ENCODE measurements around the gene ILDR1.
"Not testable (repeated sequence)": the region's sequence is repeated elsewhere in the genome, so short reads cannot be mapped to it uniquely, and the experiment has no call there.

Gene ILDR1

DNA sequence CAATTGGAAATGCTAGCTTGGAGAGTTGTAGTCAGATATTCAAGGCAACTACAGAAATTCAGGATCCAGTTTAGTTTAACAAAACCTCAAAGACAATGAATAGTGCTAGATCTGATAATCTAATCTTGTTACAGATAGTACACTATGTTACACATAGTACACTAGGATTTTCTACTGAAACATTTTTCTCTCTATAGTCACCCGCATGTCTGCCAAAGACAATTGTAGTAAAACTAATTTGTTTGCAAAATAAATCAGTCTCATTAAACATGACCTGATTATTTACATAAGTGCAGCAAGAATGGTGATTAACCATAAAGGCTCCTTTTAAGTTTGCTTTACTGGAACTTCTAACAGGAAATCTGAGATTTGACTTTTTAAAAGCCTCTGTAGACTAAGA is 52.0 kb downstream of the ILDR1 start:
- Mint-ChIP-seq H3K27me3 (ENCODE audit: low read depth) (peaks cover 3% of the 10 kb centered on the region), H3K36me3 (ENCODE audit: low read depth) (peaks cover 28% of the 10 kb centered on the region), H3K9me3 (peaks cover 39% of the 10 kb centered on the region), H3K4me3 (no peak overlapping the region), H3K4me1 (ENCODE audit: low read depth) (peaks cover 16% of the 10 kb centered on the region), H3K27ac (no peak overlapping the region)
- DNase-seq (ENCODE audit: low spot score): no peak

GRCh38 chr3:121969631-121970030 is 52.4 kb downstream of the ILDR1 start:
- Mint-ChIP-seq H3K27ac (no peak overlapping the region), H3K4me3 (no peak overlapping the region), H3K9me3 (peaks cover 39% of the 10 kb centered on the region), H3K4me1 (ENCODE audit: low read depth) (peaks cover 16% of the 10 kb centered on the region), H3K36me3 (ENCODE audit: low read depth) (peaks cover 24% of the 10 kb centered on the region), H3K27me3 (ENCODE audit: low read depth) (peaks cover 5% of the 10 kb centered on the region)
- peak; percentile 13 for DNase-seq (ENCODE audit: low spot score)

- DNase-seq (ENCODE audit: low spot score): no peak
- peaks cover 48% of the 10 kb centered on the region for H3K9me3 Mint-ChIP-seq
- no peak overlapping the region for H3K4me3 Mint-ChIP-seq
- no peak overlapping the region for H3K27ac Mint-ChIP-seq
- no peaks in the 10 kb centered on the region for H3K4me1 Mint-ChIP-seq (ENCODE audit: low read depth)
- peaks cover 28% of the 10 kb centered on the region for H3K36me3 Mint-ChIP-seq (ENCODE audit: low read depth)
- peaks cover 7% of the 10 kb centered on the region for H3K27me3 Mint-ChIP-seq (ENCODE audit: low read depth)
Observed at GRCh38 chr3:121963608-121964007, 58.4 kb downstream of the ILDR1 start.

DNA sequence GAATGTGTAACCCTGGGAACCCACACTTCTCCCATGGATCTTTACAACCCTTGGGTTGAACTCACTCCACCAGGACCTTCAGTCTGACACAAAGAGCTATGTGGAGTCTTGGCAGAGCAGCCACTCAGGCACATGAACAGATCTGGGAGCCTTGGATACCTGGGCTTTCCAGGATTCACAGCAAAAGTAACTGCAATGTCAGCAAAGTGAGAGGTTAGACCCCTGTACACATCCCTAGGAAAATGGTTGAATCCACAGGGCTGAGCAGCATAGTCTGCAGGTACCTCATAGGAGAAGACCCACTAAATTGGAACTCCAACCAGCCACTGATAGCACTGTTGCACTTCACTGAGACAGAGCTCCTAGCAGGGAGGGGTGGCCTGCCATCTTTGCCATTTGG is 59.6 kb downstream of the ILDR1 start:
- peaks cover 7% of the 10 kb centered on the region for H3K27me3 Mint-ChIP-seq (ENCODE audit: low read depth)
- no peak overlapping the region for H3K27ac Mint-ChIP-seq
- no peaks in the 10 kb centered on the region for H3K4me1 Mint-ChIP-seq (ENCODE audit: low read depth)
- H3K36me3 Mint-ChIP-seq (ENCODE audit: low read depth): peaks cover 37% of the 10 kb centered on the region
- H3K4me3 Mint-ChIP-seq: no peak overlapping the region
- no peak for DNase-seq (ENCODE audit: low spot score)
- peaks cover 42% of the 10 kb centered on the region for H3K9me3 Mint-ChIP-seq

GRCh38 chr3:121961283-121961682 is 60.8 kb downstream of the ILDR1 start:
- Mint-ChIP-seq H3K4me1 (ENCODE audit: low read depth) (no peaks in the 10 kb centered on the region), H3K27me3 (ENCODE audit: low read depth) (peaks cover 6% of the 10 kb centered on the region), H3K27ac (no peak overlapping the region), H3K36me3 (ENCODE audit: low read depth) (peaks cover 39% of the 10 kb centered on the region), H3K9me3 (peaks cover 31% of the 10 kb centered on the region), H3K4me3 (no peak overlapping the region)
- DNase-seq (ENCODE audit: low spot score): no peak

DNA sequence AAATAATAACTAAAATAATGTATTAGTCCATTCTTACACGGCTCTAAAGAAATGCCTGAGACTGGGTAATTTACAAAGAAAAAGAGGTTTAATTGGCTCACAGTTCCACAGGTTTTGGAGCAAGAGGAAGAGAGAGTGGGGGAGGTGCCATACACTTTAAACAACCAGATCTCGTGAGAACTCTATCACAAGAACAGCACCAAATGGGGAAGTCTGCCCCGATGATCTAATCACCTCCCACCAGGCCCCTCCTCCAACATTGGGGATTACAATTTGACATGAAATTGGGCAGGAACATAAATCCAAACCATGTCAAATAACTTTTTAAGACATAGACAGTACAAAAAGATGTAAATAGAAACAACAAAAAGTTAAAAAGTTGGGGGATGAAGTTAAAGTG is 63.2 kb downstream of the ILDR1 start:
- Mint-ChIP-seq H3K4me3 (no peak overlapping the region), H3K27ac (no peak overlapping the region), H3K27me3 (ENCODE audit: low read depth) (no peaks in the 10 kb centered on the region), H3K4me1 (ENCODE audit: low read depth) (no peaks in the 10 kb centered on the region), H3K36me3 (ENCODE audit: low read depth) (peaks cover 44% of the 10 kb centered on the region), H3K9me3 (peaks cover 21% of the 10 kb centered on the region)
- no peak for DNase-seq (ENCODE audit: low spot score)

GRCh38 chr3:121957674-121958415 is 64.2 kb downstream of the ILDR1 start:
- Mint-ChIP-seq H3K36me3 (ENCODE audit: low read depth) (peaks cover 42% of the 10 kb centered on the region), H3K27me3 (ENCODE audit: low read depth) (no peaks in the 10 kb centered on the region), H3K4me3 (no peak overlapping the region)

GRCh38 chr3:121956363-121956762 is 65.7 kb downstream of the ILDR1 start:
- Mint-ChIP-seq H3K27me3 (ENCODE audit: low read depth) (no peaks in the 10 kb centered on the region), H3K4me3 (no peak overlapping the region), H3K9me3 (peaks cover 30% of the 10 kb centered on the region), H3K4me1 (ENCODE audit: low read depth) (no peaks in the 10 kb centered on the region), H3K36me3 (ENCODE audit: low read depth) (peaks cover 50% of the 10 kb centered on the region), H3K27ac (no peak overlapping the region)
- no peak for DNase-seq (ENCODE audit: low spot score)

More at GRCh38 chr3:121957674-121958415, 64.2 kb downstream of the ILDR1 start:
- DNase-seq (ENCODE audit: low spot score): no peak
- no peaks in the 10 kb centered on the region for H3K4me1 Mint-ChIP-seq (ENCODE audit: low read depth)
- H3K9me3 Mint-ChIP-seq: peaks cover 22% of the 10 kb centered on the region
- no peak overlapping the region for H3K27ac Mint-ChIP-seq

GRCh38 chr3:121951291-121951919 is 70.6 kb downstream of the ILDR1 start:
- H3K9me3 Mint-ChIP-seq: peaks cover 27% of the 10 kb centered on the region
- H3K27me3 Mint-ChIP-seq (ENCODE audit: low read depth): no peaks in the 10 kb centered on the region
- no peak overlapping the region for H3K4me3 Mint-ChIP-seq
- peaks cover 30% of the 10 kb centered on the region for H3K36me3 Mint-ChIP-seq (ENCODE audit: low read depth)
- H3K4me1 Mint-ChIP-seq (ENCODE audit: low read depth): no peaks in the 10 kb centered on the region
- no peak overlapping the region for H3K27ac Mint-ChIP-seq
- DNase-seq (ENCODE audit: low spot score): no peak

GRCh38 chr3:121948641-121949040 is 73.4 kb downstream of the ILDR1 start:
- Mint-ChIP-seq H3K9me3 (peaks cover 16% of the 10 kb centered on the region), H3K4me3 (no peak overlapping the region), H3K4me1 (ENCODE audit: low read depth) (no peaks in the 10 kb centered on the region), H3K36me3 (ENCODE audit: low read depth) (peaks cover 20% of the 10 kb centered on the region), H3K27me3 (ENCODE audit: low read depth) (no peaks in the 10 kb centered on the region), H3K27ac (no peak overlapping the region)
- DNase-seq (ENCODE audit: low spot score): no peak

- H3K4me3 Mint-ChIP-seq: no peak overlapping the region
- peaks cover 22% of the 10 kb centered on the region for H3K36me3 Mint-ChIP-seq (ENCODE audit: low read depth)
- no peaks in the 10 kb centered on the region for H3K27me3 Mint-ChIP-seq (ENCODE audit: low read depth)
Observed at GRCh38 chr3:121943431-121943830, 78.6 kb downstream of the ILDR1 start.

GRCh38 chr3:121942116-121942786 is 79.8 kb downstream of the ILDR1 start:
- no peak overlapping the region for H3K4me3 Mint-ChIP-seq
- H3K27me3 Mint-ChIP-seq (ENCODE audit: low read depth): no peaks in the 10 kb centered on the region
- no peaks in the 10 kb centered on the region for H3K9me3 Mint-ChIP-seq
- no peak overlapping the region for H3K27ac Mint-ChIP-seq
- H3K36me3 Mint-ChIP-seq (ENCODE audit: low read depth): peaks cover 23% of the 10 kb centered on the region
- DNase-seq (ENCODE audit: low spot score): no peak
- no peaks in the 10 kb centered on the region for H3K4me1 Mint-ChIP-seq (ENCODE audit: low read depth)

More at GRCh38 chr3:121943431-121943830, 78.6 kb downstream of the ILDR1 start:
- DNase-seq (ENCODE audit: low spot score): no peak
- no peaks in the 10 kb centered on the region for H3K4me1 Mint-ChIP-seq (ENCODE audit: low read depth)
- H3K9me3 Mint-ChIP-seq: no peaks in the 10 kb centered on the region
- H3K27ac Mint-ChIP-seq: no peak overlapping the region

GRCh38 chr3:121941592-121941991 is 80.5 kb downstream of the ILDR1 start:
- Mint-ChIP-seq H3K27me3 (ENCODE audit: low read depth) (no peaks in the 10 kb centered on the region), H3K9me3 (no peaks in the 10 kb centered on the region), H3K36me3 (ENCODE audit: low read depth) (peaks cover 23% of the 10 kb centered on the region), H3K4me3 (no peak overlapping the region), H3K4me1 (ENCODE audit: low read depth) (no peaks in the 10 kb centered on the region), H3K27ac (no peak overlapping the region)
- no peak for DNase-seq (ENCODE audit: low spot score)

GRCh38 chr3:121938141-121938855 is 83.7 kb downstream of the ILDR1 start:
- DNase-seq (ENCODE audit: low spot score); H3K27me3 Mint-ChIP-seq (ENCODE audit: low read depth); H3K4me3 Mint-ChIP-seq; H3K27ac Mint-ChIP-seq; H3K4me1 Mint-ChIP-seq (ENCODE audit: low read depth); H3K9me3 Mint-ChIP-seq: not testable (repeated sequence)
- peaks cover 31% of the 10 kb centered on the region for H3K36me3 Mint-ChIP-seq (ENCODE audit: low read depth)

Data from T-helper 2 cell treated with Interferon-gamma antibody and Interleukin-4, amounts not matched to agents 5 μg/mL and 100 μg/mL, for 36 hours (primary cell).